HG03039 (cell line): ENCODE measurements around the gene MUC4.

Source experiments
- ATAC-seq: cut with Tn5 transposase; IDR thresholded peaks from one replicate; pipeline ENCODE4 v1.9.1; 2021; ENCODE audit warnings: mild to moderate bottlenecking, moderate library complexity; ENCODE audit not compliant: unreplicated experiment

Gene MUC4

GRCh38 chr3:195704433-195704999 is 107.2 kb downstream of the MUC4 start:
- no peak for ATAC-seq

GRCh38 chr3:195703776-195704175 is 108.0 kb downstream of the MUC4 start:
- no peak for ATAC-seq

GRCh38 chr3:195701042-195701915 is 110.5 kb downstream of the MUC4 start:
- no peak for ATAC-seq

GRCh38 chr3:195700319-195700718 is 111.4 kb downstream of the MUC4 start:
- no peak for ATAC-seq

GRCh38 chr3:195699860-195700259 is 111.9 kb downstream of the MUC4 start:
- no peak for ATAC-seq

GRCh38 chr3:195699388-195699771 is 112.3 kb downstream of the MUC4 start:
- no peak for ATAC-seq

- ATAC-seq, result no peak
These were observed 112.9 kb downstream of the MUC4 start for GRCh38 chr3:195698647-195699387.

GRCh38 chr3:195698325-195698646 is 113.4 kb downstream of the MUC4 start:
- no peak for ATAC-seq

- ATAC-seq, result no peak
These were observed 114.0 kb downstream of the MUC4 start for GRCh38 chr3:195697582-195698324.
